Measurements from ENCODE around the gene ANXA11.

DNA sequence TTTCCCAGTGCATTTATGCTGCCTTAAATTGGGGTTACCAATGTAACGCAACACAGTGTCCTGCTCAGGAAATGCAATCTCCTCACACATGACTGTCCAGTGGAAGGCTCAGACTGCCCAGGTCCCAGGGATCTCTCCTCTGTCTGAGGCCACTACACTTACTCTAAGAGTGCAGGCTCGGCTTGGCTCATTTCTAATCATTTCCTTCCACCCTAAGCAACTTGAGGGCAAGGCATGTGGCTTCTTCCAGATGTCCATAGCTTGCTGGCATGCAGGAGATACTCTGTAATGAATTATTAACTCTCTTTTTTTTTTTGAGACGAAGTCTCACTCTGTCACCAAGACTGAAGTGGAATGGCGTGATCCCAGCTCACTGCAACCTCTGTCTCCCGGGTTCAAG is 49.1 kb downstream of the ANXA11 start:
- TF ChIP-seq CTCF (IDR thresholded peaks at IDR 0.05): no peak
- TF ChIP-seq POLR2A (IDR thresholded peaks at IDR 0.05): no peak
- no peak for TF ChIP-seq POLR2AphosphoS5 (IDR thresholded peaks at IDR 0.05)
- TF ChIP-seq EP300 (IDR thresholded peaks at IDR 0.05): no peak

Data from stomach (tissue), 4 donors.